Caco-2 (cell line): ENCODE data around the gene USH2A. TPM values are rescaled to one million over a fixed set of nuclear protein-coding genes. Genes with fewer than 3 reads are reported as not detected.

Experiments
- BruUV-seq: library from RNA; stranded (reverse); fragments of 400-500 nt; replicated peaks from 2 replicates; lab custom pipeline; 2021; lab: Mats Ljungman, UMichigan
- CTCF ChIA-PET: fragments of 300-600 bp; sonication (Branson Sonifier 250); formaldehyde crosslinking; loops from one replicate; lab custom pipeline; 2022; ENCODE audit warnings: antibody characterized with exemption; lab: Charles Lee
- POLR2A ChIA-PET: fragments of 300-600 bp; sonication (Branson Sonifier 250); formaldehyde crosslinking; loops from one replicate; lab custom pipeline; 2022; ENCODE audit warnings: antibody characterized with exemption; lab: Charles Lee
- DNase-seq, 2 experiments: peaks; one replicate each; pipeline versions ENCODE4 v3.0.0 to v3.0.0-alpha.2; 2020 to 2022
- H3K27me3 ChIP-seq: replicated peaks from 2 replicates; pipeline ENCODE4 v1.6.0; 2011; ENCODE audit warnings: low read length; ENCODE audit not compliant: control insufficient read depth, insufficient read depth
- H3K36me3 ChIP-seq: 2 replicates; pipeline ENCODE4 v1.5.1; 2011; ENCODE audit warnings: low read length; ENCODE audit not compliant: control insufficient read depth, insufficient read depth
- H3K4me1 ChIP-seq: fragments of 250-450 bp; sonication (Bioruptor Pico); 2 replicates; pipeline ENCODE4 v1.5.1; 2020; ENCODE audit warnings: mild to moderate bottlenecking
- H3K4me3 ChIP-seq: 2 replicates; pipeline ENCODE4 v1.5.1; 2011; ENCODE audit warnings: low read depth, mild to moderate bottlenecking, control low read depth, low read length
- H3K9me3 ChIP-seq: fragments of 250-450 bp; sonication (Bioruptor Pico); 2 replicates; pipeline ENCODE4 v1.5.1; 2020; ENCODE audit warnings: mild to moderate bottlenecking, moderate library complexity
- H3K27ac Mint-ChIP-seq: one replicate; pipeline ENCODE4 v1.8.0; 2022; ENCODE audit warnings: mixed read lengths; ENCODE audit not compliant: unreplicated experiment
- H3K27me3 Mint-ChIP-seq: one replicate; pipeline ENCODE4 v1.8.0; 2022; ENCODE audit warnings: mixed read lengths; ENCODE audit not compliant: insufficient read depth, unreplicated experiment
- H3K36me3 Mint-ChIP-seq: one replicate; pipeline ENCODE4 v1.8.0; 2022; ENCODE audit warnings: mild to moderate bottlenecking, mixed read lengths; ENCODE audit not compliant: insufficient read depth, unreplicated experiment
- H3K4me1 Mint-ChIP-seq: one replicate; pipeline ENCODE4 v1.8.0; 2022; ENCODE audit warnings: low read depth, mixed read lengths; ENCODE audit not compliant: unreplicated experiment
- H3K4me3 Mint-ChIP-seq: one replicate; pipeline ENCODE4 v1.8.0; 2022; ENCODE audit warnings: mild to moderate bottlenecking, moderate library complexity, mixed read lengths; ENCODE audit not compliant: unreplicated experiment
- H3K9me3 Mint-ChIP-seq: one replicate; pipeline ENCODE4 v1.8.0; 2022; ENCODE audit warnings: mixed read lengths; ENCODE audit not compliant: unreplicated experiment
- CTCF ChIP-seq, 2 experiments: fragments of 200-600 bp in 1 of 2; IDR thresholded peaks; 1 replicate in 1 of 2; 2 replicates in 1 of 2; pipeline versions ENCODE4 v1.5.1 to v1.8.0; 2011 to 2022; ENCODE audit warnings: antibody characterized with exemption in 1 of 2, control low read depth in 1 of 2, inconsistent platforms in 1 of 2, low read depth in 1 of 2, low read length in 1 of 2, mild to moderate bottlenecking in 1 of 2, moderate library complexity in 1 of 2; ENCODE audit not compliant: insufficient read depth in 1 of 2, severe bottlenecking in 1 of 2, unreplicated experiment in 1 of 2
- intact Hi-C: fragments of 100-400 bp; cut with micrococcal nuclease; formaldehyde crosslinking; loops from one replicate; pipeline ENCODE4 v1.10.0; 2022; ENCODE audit not compliant: unreplicated experiment
- total RNA-seq: library from RNA; stranded (reverse); gene quantifications from 2 replicates; pipeline ENCODE4 v1.2.3, GENCODE V29; 2022

USH2A gene
- total RNA-seq, 1 experiment from 2014 or later, result 0.11 TPM

GRCh38 chr1:216250861-216251260 is 172.4 kb downstream of the USH2A start:
- ChIA-PET POLR2A (no interaction called here), CTCF (no interaction called here)
- DNase-seq, result no peak
- Mint-ChIP-seq H3K36me3 (no peaks in the 10 kb centered on the region), H3K27ac (no peak overlapping the region), H3K9me3 (no peaks in the 10 kb centered on the region), H3K27me3 (no peaks in the 10 kb centered on the region), H3K4me1 (no peaks in the 10 kb centered on the region), H3K4me3 (no peak overlapping the region)
- TF ChIP-seq CTCF (IDR thresholded peaks at IDR 0.05; ENCODE audit: insufficient read depth in 1 of 2, low read depth in 1 of 2, low read length in 1 of 2, severe bottlenecking in 1 of 2, unreplicated experiment in 1 of 2), result no peak
- no peaks in the 10 kb centered on the region for H3K27me3 ChIP-seq
- H3K4me3 ChIP-seq, result no peak overlapping the region
- intact Hi-C loops, result no loop called here
- no peaks in the 10 kb centered on the region for H3K9me3 ChIP-seq
- no TSS peak for BruUV-seq
- no peaks in the 10 kb centered on the region for H3K36me3 ChIP-seq
- no peaks in the 10 kb centered on the region for H3K4me1 ChIP-seq

GRCh38 chr1:216248628-216249027 is 174.6 kb downstream of the USH2A start:
- no peak for DNase-seq
- POLR2A ChIA-PET, result no interaction called here
- no peaks in the 10 kb centered on the region for H3K36me3 Mint-ChIP-seq
- TF ChIP-seq CTCF (IDR thresholded peaks at IDR 0.05; ENCODE audit: insufficient read depth in 1 of 2, low read depth in 1 of 2, low read length in 1 of 2, severe bottlenecking in 1 of 2, unreplicated experiment in 1 of 2), result no peak
- Histone ChIP-seq H3K9me3 (no peaks in the 10 kb centered on the region), H3K4me3 (no peak overlapping the region), H3K27me3 (no peaks in the 10 kb centered on the region; the same call in 1 of the 2 replicates), H3K36me3 (no peaks in the 10 kb centered on the region), H3K4me1 (no peaks in the 10 kb centered on the region)
- no peaks in the 10 kb centered on the region for H3K9me3 Mint-ChIP-seq
- CTCF ChIA-PET, result no interaction called here
- H3K27ac Mint-ChIP-seq, result no peak overlapping the region
- no peak overlapping the region for H3K4me3 Mint-ChIP-seq
- intact Hi-C loops, result loop anchor here (5.0 kb wide), 1 partner anchor 706 kb away; no protein-coding TSS in a partner anchor
- no TSS peak for BruUV-seq
- no peaks in the 10 kb centered on the region for H3K4me1 Mint-ChIP-seq
- no peaks in the 10 kb centered on the region for H3K27me3 Mint-ChIP-seq

GRCh38 chr1:216247937-216248336 is 175.3 kb downstream of the USH2A start:
- H3K9me3 ChIP-seq, result no peaks in the 10 kb centered on the region
- no peak for TF ChIP-seq CTCF (IDR thresholded peaks at IDR 0.05; ENCODE audit: insufficient read depth in 1 of 2, low read depth in 1 of 2, low read length in 1 of 2, severe bottlenecking in 1 of 2, unreplicated experiment in 1 of 2)
- no peak overlapping the region for H3K27ac Mint-ChIP-seq
- H3K27me3 Mint-ChIP-seq, result no peaks in the 10 kb centered on the region
- no TSS peak for BruUV-seq
- ChIA-PET CTCF (no interaction called here), POLR2A (no interaction called here)
- no peaks in the 10 kb centered on the region for H3K4me1 Mint-ChIP-seq
- no peaks in the 10 kb centered on the region for H3K9me3 Mint-ChIP-seq
- no peaks in the 10 kb centered on the region for H3K36me3 Mint-ChIP-seq
- intact Hi-C loops, result loop anchor here (5.0 kb wide), 1 partner anchor 706 kb away; no protein-coding TSS in a partner anchor
- DNase-seq, result no peak
- H3K4me3 ChIP-seq, result no peak overlapping the region
- no peaks in the 10 kb centered on the region; the same call in 1 of the 2 replicates for H3K27me3 ChIP-seq
- H3K4me3 Mint-ChIP-seq, result no peak overlapping the region
- H3K36me3 ChIP-seq, result no peaks in the 10 kb centered on the region
- H3K4me1 ChIP-seq, result no peaks in the 10 kb centered on the region
